Cerebellar nuclear complex (tissue), 1 donor: Measurements from ENCODE around the gene C22orf42.
"Not testable (repeated sequence)": the region's sequence is repeated elsewhere in the genome, so short reads cannot be mapped to it uniquely, and the experiment has no call there.

Experiments
- DNase-seq, 2 experiments: peaks; one replicate each; lab custom pipeline; 2025; lab: John Stamatoyannopoulos, UW

Gene C22orf42

GRCh38 chr22:32135958-32136357 is 23.1 kb downstream of the C22orf42 start:
- not testable (repeated sequence) for DNase-seq

DNA sequence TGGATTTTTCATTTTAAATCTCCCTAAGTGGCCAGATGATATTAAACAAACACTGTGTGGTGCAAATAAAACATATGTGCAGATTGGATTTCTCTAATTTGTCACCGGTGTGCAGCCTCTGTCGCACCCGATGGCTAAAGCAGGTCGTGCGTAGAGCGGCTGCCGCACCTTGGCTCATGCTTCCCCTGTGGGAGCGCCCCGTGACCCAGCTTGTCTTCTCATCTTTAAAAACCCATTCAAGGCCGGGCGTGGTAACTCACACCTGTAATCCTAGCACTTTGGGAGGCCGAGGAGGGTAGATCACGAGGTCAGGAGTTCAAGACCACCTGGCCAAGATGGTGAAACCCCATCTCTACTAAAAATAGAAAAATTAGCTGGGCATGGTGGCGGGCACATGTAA is 24.3 kb downstream of the C22orf42 start:
- DNase-seq: not testable (repeated sequence)

DNA sequence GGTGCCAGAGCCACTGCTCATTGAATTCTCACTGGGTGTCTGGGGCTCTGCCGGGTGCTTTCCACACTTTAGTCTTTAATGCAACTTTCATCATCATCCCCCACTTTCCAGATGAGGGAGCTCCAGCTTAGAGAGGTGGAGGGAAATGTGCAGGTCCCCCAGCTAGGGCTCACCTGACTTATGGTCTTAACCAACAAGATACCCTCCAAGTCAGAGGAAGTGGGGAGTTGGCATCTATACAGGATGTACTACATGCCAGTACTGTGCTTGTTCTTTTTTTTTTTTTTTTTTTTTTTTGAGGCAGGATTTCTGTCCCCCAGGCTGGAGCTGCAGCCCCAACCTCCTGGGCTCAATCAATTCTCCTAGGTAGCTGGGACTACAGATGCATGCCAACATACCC is 26.3 kb downstream of the C22orf42 start:
- DNase-seq: no peak

DNA sequence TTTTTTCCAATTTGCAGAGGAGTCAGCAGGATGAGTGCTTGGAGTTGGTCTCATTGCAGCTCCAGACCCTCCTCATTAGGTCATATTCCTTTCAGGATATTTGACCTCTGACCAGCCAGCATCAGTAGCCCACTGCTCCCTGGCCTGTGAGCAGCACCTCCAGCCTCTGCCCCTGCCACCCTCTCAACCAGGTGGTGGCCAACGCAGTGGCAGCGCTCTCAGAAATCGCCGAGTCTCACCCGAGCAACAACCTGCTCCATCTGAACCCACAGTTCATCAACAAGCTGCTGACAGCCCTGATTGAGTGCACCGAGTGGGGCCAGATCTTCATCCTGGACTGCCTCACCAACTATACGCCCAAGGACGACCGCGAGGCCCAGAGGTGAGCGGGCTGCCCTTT is 27.0 kb downstream of the C22orf42 start:
- DNase-seq: no peak

GRCh38 chr22:32130464-32130863 is 28.6 kb downstream of the C22orf42 start:
- DNase-seq: no peak

GRCh38 chr22:32127904-32128303 is 31.2 kb downstream of the C22orf42 start:
- no peak for DNase-seq

DNA sequence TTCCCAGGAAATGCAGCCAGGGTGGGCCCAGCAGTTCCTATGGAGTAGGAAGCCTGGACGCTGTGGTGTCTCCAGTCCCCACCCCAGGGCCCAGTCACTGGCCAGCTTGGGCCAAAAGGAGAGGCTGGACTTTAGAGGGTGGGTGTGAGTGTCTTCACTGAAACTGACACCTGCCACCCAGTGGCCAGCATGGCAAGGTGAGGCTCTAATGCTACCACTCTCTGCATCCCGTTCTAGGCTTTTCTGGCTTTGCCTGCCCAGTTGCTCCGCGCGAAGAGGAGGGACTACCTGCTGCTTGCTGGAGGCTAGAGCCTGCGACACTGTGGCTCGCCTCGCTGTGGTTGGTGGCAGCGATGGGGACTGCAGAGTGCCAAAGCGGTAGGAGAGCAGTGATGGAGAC is 35.4 kb downstream of the C22orf42 start:
- no peak for DNase-seq

GRCh38 chr22:32122899-32123298 is 36.2 kb downstream of the C22orf42 start:
- DNase-seq: no peak

DNA sequence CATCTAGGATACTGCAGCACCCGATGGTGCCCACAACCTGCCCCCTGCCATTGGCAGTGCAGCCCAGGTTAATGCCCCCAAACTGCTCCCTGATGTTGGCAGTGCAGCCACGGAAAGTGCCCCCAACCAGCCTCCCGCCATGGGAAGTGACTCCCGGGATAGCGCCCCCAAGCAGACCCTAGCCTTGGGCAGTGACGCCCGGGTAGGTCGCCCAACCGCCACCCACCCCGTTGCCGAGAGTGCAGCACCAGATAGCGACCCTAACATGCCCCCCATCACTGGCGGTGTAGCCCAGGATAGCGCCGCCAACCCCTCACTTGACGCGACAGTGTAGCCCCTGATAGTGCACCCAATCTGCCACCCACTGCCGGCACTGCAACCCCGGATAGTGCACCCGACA is 38.5 kb downstream of the C22orf42 start:
- no peak for DNase-seq

DNA sequence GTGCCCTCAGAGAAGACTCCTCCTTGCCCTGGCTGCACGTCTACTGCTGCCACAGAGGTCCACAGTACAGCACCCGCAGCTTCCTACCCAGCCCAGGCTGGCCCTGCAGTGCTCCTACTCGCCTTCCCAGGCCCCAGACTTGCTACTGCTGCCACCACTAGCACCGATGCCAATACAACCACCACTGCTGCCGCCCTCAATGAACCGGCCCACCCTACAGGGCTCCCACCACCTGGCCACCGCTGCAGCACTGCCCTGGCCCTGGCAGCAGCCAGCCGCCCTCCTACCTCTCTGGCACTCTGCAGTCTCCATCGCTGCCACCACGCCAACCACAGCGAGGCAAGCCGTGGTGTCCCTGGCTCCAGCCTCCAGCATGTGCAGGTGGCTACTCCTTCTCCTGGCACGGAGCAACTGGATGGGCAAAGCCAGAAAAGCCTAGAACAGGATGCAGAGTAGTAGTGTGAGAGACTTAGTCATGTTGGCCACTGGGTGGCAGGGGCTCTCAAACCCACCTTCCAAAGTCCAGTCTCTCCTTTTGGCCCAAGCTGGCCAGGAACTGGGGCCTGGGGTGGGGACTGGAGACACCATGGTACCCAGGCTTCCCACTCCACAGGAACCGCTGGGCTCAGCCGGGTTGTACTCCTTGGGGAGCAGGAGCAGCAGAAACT is 39.4 kb downstream of the C22orf42 start:
- DNase-seq: no peak

GRCh38 chr22:32112380-32112779 is 46.7 kb downstream of the C22orf42 start:
- no peak for DNase-seq

- no peak for DNase-seq
These were observed 52.2 kb downstream of the C22orf42 start for GRCh38 chr22:32106930-32107329.

DNA sequence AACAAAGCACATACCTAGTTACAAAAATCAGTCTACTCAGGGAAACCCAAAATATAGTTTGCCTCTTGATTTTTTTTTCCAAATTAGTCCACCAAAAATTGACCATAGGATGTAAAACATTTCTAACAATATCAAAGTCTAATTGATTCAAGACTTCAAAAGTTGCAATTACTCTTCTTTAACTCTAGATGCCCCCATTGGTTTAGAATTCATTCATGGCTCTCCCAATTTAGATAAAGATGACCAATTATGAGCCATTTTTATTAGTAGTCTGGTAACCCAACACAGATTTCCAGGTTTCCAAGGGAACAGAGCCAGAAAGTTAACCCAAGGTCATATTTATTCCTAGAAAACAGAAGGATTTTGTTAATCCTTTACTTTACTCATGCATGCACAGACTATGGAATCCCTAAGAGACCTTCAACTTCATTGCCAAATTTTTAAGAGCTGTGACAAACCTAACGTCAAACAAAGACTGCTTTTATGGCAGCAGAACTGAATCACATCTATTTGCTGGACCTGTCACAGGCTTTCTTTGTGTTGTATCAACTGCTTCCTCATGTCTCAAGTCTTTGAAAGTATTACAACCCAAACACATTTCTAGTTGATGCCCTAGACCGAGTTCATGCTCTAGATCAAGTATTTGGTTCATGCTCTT is 55.3 kb downstream of the C22orf42 start:
- no peak for DNase-seq

DNA sequence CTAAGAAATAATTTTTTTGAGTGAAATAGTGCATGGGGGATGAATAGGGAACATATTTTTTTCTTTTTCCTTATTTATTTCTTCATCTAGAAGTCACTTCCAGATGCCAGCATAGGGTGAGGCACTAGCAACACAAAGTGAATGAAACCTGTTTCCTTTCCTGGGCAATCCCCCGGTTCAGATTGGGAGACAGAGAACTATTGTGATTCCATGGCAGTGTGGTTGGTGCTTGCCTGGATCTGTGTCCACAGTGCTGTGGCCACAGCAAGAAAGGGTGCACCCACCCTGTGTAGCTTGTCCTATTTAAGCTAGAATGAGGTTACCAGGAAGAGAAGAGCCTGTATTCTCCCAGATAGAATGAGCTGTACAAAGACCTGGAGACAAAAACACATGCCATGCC is 58.4 kb downstream of the C22orf42 start:
- DNase-seq: no peak
